Measurements from ENCODE around the gene OR51G1. TPM values are rescaled to one million over a fixed set of nuclear protein-coding genes. Genes with fewer than 3 reads are reported as not detected.

OR51G1 gene
- total RNA-seq, 1 experiment from 2014 or later = not detected

- no peak overlapping the region for H3K4me3 ChIP-seq
- H3K9me2 ChIP-seq (ENCODE audit: insufficient read depth) = no peaks in the 10 kb centered on the region
- H4K20me1 ChIP-seq (ENCODE audit: insufficient read depth) = no peaks in the 10 kb centered on the region
- ChIA-PET POLR2A (ENCODE audit: unreplicated experiment) (interaction anchor here (0.7 kb wide), 1 partner anchor 34 kb away, joined by 3 read pairs; no protein-coding TSS in a partner anchor), CTCF (no interaction called here)
- H2AFZ ChIP-seq = no peak overlapping the region
- no peaks in the 10 kb centered on the region for H3K36me3 ChIP-seq (ENCODE audit: low read depth)
- H3K27ac ChIP-seq = no peak overlapping the region
- intact Hi-C loops (cut with micrococcal nuclease; ENCODE audit: unreplicated experiment) = no loop called here
- BruUV-seq (replicated peaks) = no TSS peak
- no peak for DNase-seq
- no peaks in the 10 kb centered on the region for H3K9me3 ChIP-seq (ENCODE audit: insufficient read depth, low read depth)
- no peak for TF ChIP-seq EZH2 (IDR thresholded peaks at IDR 0.05; ENCODE audit: low read depth)
- TF ChIP-seq CTCF (conservative IDR thresholded peaks at IDR 0.05) = no peak
- H3K4me2 ChIP-seq = no peak overlapping the region
- H3K27me3 ChIP-seq (ENCODE audit: insufficient read depth, low read depth) = no peaks in the 10 kb centered on the region
- no peaks in the 10 kb centered on the region for H3F3A ChIP-seq (ENCODE audit: insufficient read depth, low read depth)
- H3K79me2 ChIP-seq (ENCODE audit: low read depth) = no peaks in the 10 kb centered on the region
- H3K4me1 ChIP-seq (replicated peaks; ENCODE audit: insufficient read depth) = no peaks in the 10 kb centered on the region
Observed at GRCh38 chr11:4932751-4933150, 8.6 kb upstream of the OR51G1 start.

- Histone ChIP-seq H3K9me3 (ENCODE audit: insufficient read depth, low read depth) (no peaks in the 10 kb centered on the region), H3K27me3 (ENCODE audit: insufficient read depth, low read depth) (no peaks in the 10 kb centered on the region), H3K4me2 (no peak overlapping the region), H2AFZ (no peak overlapping the region), H3F3A (ENCODE audit: insufficient read depth, low read depth) (no peaks in the 10 kb centered on the region), H3K4me1 (replicated peaks; ENCODE audit: insufficient read depth) (no peaks in the 10 kb centered on the region), H3K9me2 (ENCODE audit: insufficient read depth) (no peaks in the 10 kb centered on the region), H3K36me3 (ENCODE audit: low read depth) (no peaks in the 10 kb centered on the region), H3K4me3 (no peak overlapping the region), H3K27ac (no peak overlapping the region), H3K79me2 (ENCODE audit: low read depth) (no peaks in the 10 kb centered on the region), H4K20me1 (ENCODE audit: insufficient read depth) (no peaks in the 10 kb centered on the region)
- no peak for DNase-seq
- no TSS peak for BruUV-seq (replicated peaks)
- no peak for TF ChIP-seq EZH2 (IDR thresholded peaks at IDR 0.05; ENCODE audit: low read depth)
- TF ChIP-seq CTCF (conservative IDR thresholded peaks at IDR 0.05) = no peak
- intact Hi-C loops (cut with micrococcal nuclease; ENCODE audit: unreplicated experiment) = no loop called here
- ChIA-PET CTCF (no interaction called here), POLR2A (ENCODE audit: unreplicated experiment) (no interaction called here)
Observed at GRCh38 chr11:4926608-4927007, 2.5 kb upstream of the OR51G1 start.

GRCh38 chr11:4922304-4922703 lies 1.8 kb downstream of the OR51G1 start:
- TF ChIP-seq CTCF (conservative IDR thresholded peaks at IDR 0.05) = no peak
- no peak for TF ChIP-seq EZH2 (IDR thresholded peaks at IDR 0.05; ENCODE audit: low read depth)
- Histone ChIP-seq H3K79me2 (ENCODE audit: low read depth) (no peaks in the 10 kb centered on the region), H4K20me1 (ENCODE audit: insufficient read depth) (no peaks in the 10 kb centered on the region), H3K36me3 (ENCODE audit: low read depth) (no peaks in the 10 kb centered on the region), H3F3A (ENCODE audit: insufficient read depth, low read depth) (no peaks in the 10 kb centered on the region), H3K9me2 (ENCODE audit: insufficient read depth) (no peaks in the 10 kb centered on the region), H2AFZ (no peak overlapping the region), H3K4me2 (no peak overlapping the region), H3K4me3 (no peak overlapping the region), H3K27ac (no peak overlapping the region), H3K27me3 (ENCODE audit: insufficient read depth, low read depth) (no peaks in the 10 kb centered on the region), H3K4me1 (replicated peaks; ENCODE audit: insufficient read depth) (no peaks in the 10 kb centered on the region), H3K9me3 (ENCODE audit: insufficient read depth, low read depth) (no peaks in the 10 kb centered on the region)
- POLR2A ChIA-PET (ENCODE audit: unreplicated experiment) = no interaction called here
- CTCF ChIA-PET = no interaction called here
- DNase-seq = no peak
- BruUV-seq (replicated peaks) = no TSS peak
- intact Hi-C loops (cut with micrococcal nuclease; ENCODE audit: unreplicated experiment) = no loop called here

Data from PC-9 (cell line).